Activated CD4-positive, alpha-beta memory T cell treated with anti-CD3 and anti-CD28 coated beads for 36 hours (primary cell): Measurements from ENCODE around the gene RRAD. TPM values are rescaled to one million over a fixed set of nuclear protein-coding genes. Genes with fewer than 3 reads are reported as not detected.
A peak's percentile ranks its signal among the peaks of the same experiment; 100 is the strongest.
"Not testable (repeated sequence)": the region's sequence is repeated elsewhere in the genome, so short reads cannot be mapped to it uniquely, and the experiment has no call there.

Experiments
- CTCF ChIA-PET: fragments of 350-600 bp; sonication (Branson Sonifier 250); formaldehyde crosslinking; loops from one replicate; lab custom pipeline; 2021; ENCODE audit warnings: antibody characterized with exemption, inconsistent platforms; lab: Charles Lee
- POLR2A ChIA-PET: fragments of 350-600 bp; sonication (Branson Sonifier 250); formaldehyde crosslinking; loops from one replicate; lab custom pipeline; 2021; ENCODE audit warnings: antibody characterized with exemption; lab: Charles Lee
- DNase-seq: peaks from one replicate; pipeline ENCODE4 v3.0.0-alpha.2; 2020
- H3K27ac Mint-ChIP-seq: one replicate; pipeline ENCODE4 v1.8.0; 2021; ENCODE audit warnings: mixed read lengths
- H3K27me3 Mint-ChIP-seq: one replicate; pipeline ENCODE4 v1.8.0; 2021; ENCODE audit warnings: mixed read lengths
- H3K36me3 Mint-ChIP-seq: one replicate; pipeline ENCODE4 v1.8.0; 2021; ENCODE audit warnings: mixed read lengths
- H3K4me1 Mint-ChIP-seq: one replicate; pipeline ENCODE4 v1.8.0; 2021; ENCODE audit warnings: low read depth, mixed read lengths
- H3K4me3 Mint-ChIP-seq: one replicate; pipeline ENCODE4 v1.8.0; 2021; ENCODE audit warnings: mild to moderate bottlenecking, mixed read lengths
- H3K9me3 Mint-ChIP-seq: one replicate; pipeline ENCODE4 v1.8.0; 2021; ENCODE audit warnings: mixed read lengths
- intact Hi-C: fragments of 100-400 bp; cut with micrococcal nuclease; formaldehyde crosslinking; loops from one replicate; pipeline ENCODE4 v1.15.1; 2023
- total RNA-seq, 2 experiments: library from RNA; stranded (reverse); gene quantifications; one replicate each; pipeline ENCODE4 v1.2.3, GENCODE V29; 2021

RRAD gene
- total RNA-seq, 2 experiments from 2014 or later: 0.48 to 0.65 TPM

GRCh38 chr16:66960270-66960669, 34.9 kb upstream of the RRAD start:
- H3K4me1 Mint-ChIP-seq: peaks cover 18% of the 10 kb centered on the region
- no peak overlapping the region for H3K4me3 Mint-ChIP-seq
- H3K27ac Mint-ChIP-seq: no peak overlapping the region
- no peaks in the 10 kb centered on the region for H3K9me3 Mint-ChIP-seq
- H3K27me3 Mint-ChIP-seq: no peaks in the 10 kb centered on the region
- ChIA-PET POLR2A (no interaction called here), CTCF (interaction anchor here (0.7 to 5.8 kb wide), 21 partner anchors 9 to 488 kb away, joined by 3 to 50 read pairs (median 5); no protein-coding TSS in a partner anchor)
- intact Hi-C loops: no loop called here
- DNase-seq: no peak
- no peaks in the 10 kb centered on the region for H3K36me3 Mint-ChIP-seq

GRCh38 chr16:66959704-66960161, 34.4 kb upstream of the RRAD start:
- H3K4me3 Mint-ChIP-seq: no peak overlapping the region
- intact Hi-C loops: no loop called here
- ChIA-PET POLR2A (interaction anchor here (1.0 kb wide), 1 partner anchor 116 kb away, joined by 4 read pairs; no protein-coding TSS in a partner anchor), CTCF (interaction anchor here (0.9 to 5.8 kb wide), 12 partner anchors 9 to 488 kb away, joined by 3 to 50 read pairs (median 6); no protein-coding TSS in a partner anchor)
- no peaks in the 10 kb centered on the region for H3K36me3 Mint-ChIP-seq
- H3K4me1 Mint-ChIP-seq: peaks cover 18% of the 10 kb centered on the region
- no peaks in the 10 kb centered on the region for H3K9me3 Mint-ChIP-seq
- DNase-seq: no peak
- H3K27ac Mint-ChIP-seq: no peak overlapping the region
- no peaks in the 10 kb centered on the region for H3K27me3 Mint-ChIP-seq

GRCh38 chr16:66958857-66959703, 33.7 kb upstream of the RRAD start:
- Mint-ChIP-seq H3K36me3 (no peaks in the 10 kb centered on the region), H3K9me3 (no peaks in the 10 kb centered on the region), H3K27me3 (peaks cover under 1% of the 10 kb centered on the region), H3K4me1 (peaks cover 18% of the 10 kb centered on the region), H3K27ac (no peak overlapping the region), H3K4me3 (no peak overlapping the region)
- intact Hi-C loops: no loop called here
- no peak for DNase-seq
- POLR2A ChIA-PET: interaction anchor here (1.0 kb wide), 1 partner anchor 117 kb away, joined by 4 read pairs; no protein-coding TSS in a partner anchor
- CTCF ChIA-PET: interaction anchor here (0.7 to 5.8 kb wide), 9 partner anchors 12 to 469 kb away, joined by 3 to 50 read pairs (median 3); partner anchors contain the start of gene B3GNT9

GRCh38 chr16:66956154-66956457, 30.8 kb upstream of the RRAD start:
- H3K4me1 Mint-ChIP-seq, H3K36me3 Mint-ChIP-seq, POLR2A ChIA-PET, H3K9me3 Mint-ChIP-seq, H3K27ac Mint-ChIP-seq, intact Hi-C loops, DNase-seq, H3K4me3 Mint-ChIP-seq: not testable (repeated sequence)
- CTCF ChIA-PET: interaction anchor here (0.7 to 5.8 kb wide), 2 partner anchors 198 to 230 kb away, joined by 3 to 50 read pairs; no protein-coding TSS in a partner anchor
- H3K27me3 Mint-ChIP-seq: peaks cover 19% of the 10 kb centered on the region

GRCh38 chr16:66955363-66956153, 30.2 kb upstream of the RRAD start:
- H3K4me3 Mint-ChIP-seq, H3K4me1 Mint-ChIP-seq, DNase-seq, H3K36me3 Mint-ChIP-seq, H3K27ac Mint-ChIP-seq, POLR2A ChIA-PET, intact Hi-C loops, H3K9me3 Mint-ChIP-seq: not testable (repeated sequence)
- H3K27me3 Mint-ChIP-seq: peaks cover 21% of the 10 kb centered on the region
- CTCF ChIA-PET: interaction anchor here (0.7 to 5.8 kb wide), 2 partner anchors 199 to 230 kb away, joined by 3 to 50 read pairs; no protein-coding TSS in a partner anchor

GRCh38 chr16:66954097-66954659, 28.8 kb upstream of the RRAD start:
- Mint-ChIP-seq H3K27me3 (peaks cover 31% of the 10 kb centered on the region), H3K9me3 (no peaks in the 10 kb centered on the region), H3K4me3 (no peak overlapping the region), H3K36me3 (peaks cover 2% of the 10 kb centered on the region), H3K27ac (peak overlapping the region; percentile 9), H3K4me1 (peaks cover 15% of the 10 kb centered on the region)
- intact Hi-C loops: loop anchor here (1.0 kb wide), 2 partner anchors 23 to 61 kb away; no protein-coding TSS in a partner anchor
- CTCF ChIA-PET: interaction anchor here (0.6 to 2.9 kb wide), 24 partner anchors 9 to 494 kb away, joined by 3 to 31 read pairs (median 4); partner anchors contain the start of genes B3GNT9 and NOL3
- POLR2A ChIA-PET: interaction anchor here (0.6 to 0.9 kb wide), 2 partner anchors 12 to 21 kb away, joined by 3 to 5 read pairs; no protein-coding TSS in a partner anchor
- peak; percentile 88 for DNase-seq

- peak overlapping the region; percentile 9 for H3K27ac Mint-ChIP-seq
- no peak for DNase-seq
Measured at GRCh38 chr16:66953462-66954096, 28.2 kb upstream of the RRAD start.

GRCh38 chr16:66952430-66953110, 27.2 kb upstream of the RRAD start:
- POLR2A ChIA-PET: no interaction called here
- no peak for DNase-seq
- intact Hi-C loops: no loop called here
- peaks cover 15% of the 10 kb centered on the region for H3K4me1 Mint-ChIP-seq
- peaks cover 2% of the 10 kb centered on the region for H3K36me3 Mint-ChIP-seq
- CTCF ChIA-PET: interaction anchor here (0.6 to 2.9 kb wide), 10 partner anchors 9 to 976 kb away, joined by 3 to 31 read pairs (median 4); partner anchors contain the start of genes CES3 and EXOC3L1
- H3K27ac Mint-ChIP-seq: no peak overlapping the region
- H3K9me3 Mint-ChIP-seq: no peaks in the 10 kb centered on the region
- peaks cover 40% of the 10 kb centered on the region for H3K27me3 Mint-ChIP-seq
- no peak overlapping the region for H3K4me3 Mint-ChIP-seq

More at GRCh38 chr16:66953462-66954096, 28.2 kb upstream of the RRAD start:
- Mint-ChIP-seq H3K9me3 (no peaks in the 10 kb centered on the region), H3K36me3 (peaks cover 2% of the 10 kb centered on the region), H3K27me3 (peaks cover 37% of the 10 kb centered on the region), H3K4me1 (peaks cover 18% of the 10 kb centered on the region), H3K4me3 (no peak overlapping the region)
- CTCF ChIA-PET: interaction anchor here (0.6 to 2.9 kb wide), 24 partner anchors 9 to 494 kb away, joined by 3 to 31 read pairs (median 4); partner anchors contain the start of genes B3GNT9, EXOC3L1 and NOL3
- POLR2A ChIA-PET: interaction anchor here (0.6 to 0.9 kb wide), 2 partner anchors 13 to 20 kb away, joined by 3 to 5 read pairs; no protein-coding TSS in a partner anchor
- intact Hi-C loops: loop anchor here (1.0 kb wide), 2 partner anchors 24 to 62 kb away; no protein-coding TSS in a partner anchor

GRCh38 chr16:66950971-66951790, 25.8 kb upstream of the RRAD start:
- H3K27me3 Mint-ChIP-seq: peaks cover 40% of the 10 kb centered on the region
- no peak overlapping the region for H3K4me3 Mint-ChIP-seq
- intact Hi-C loops: no loop called here
- CTCF ChIA-PET: interaction anchor here (1.3 to 1.8 kb wide), 2 partner anchors 10 to 28 kb away, joined by 3 to 6 read pairs; partner anchors contain the start of gene CES3
- no peak for DNase-seq
- H3K27ac Mint-ChIP-seq: no peak overlapping the region
- H3K9me3 Mint-ChIP-seq: no peaks in the 10 kb centered on the region
- POLR2A ChIA-PET: no interaction called here
- H3K4me1 Mint-ChIP-seq: peaks cover 19% of the 10 kb centered on the region
- H3K36me3 Mint-ChIP-seq: peaks cover 2% of the 10 kb centered on the region

- intact Hi-C loops: no loop called here
- Mint-ChIP-seq H3K27me3 (peaks cover 40% of the 10 kb centered on the region), H3K4me3 (no peak overlapping the region), H3K36me3 (peaks cover 2% of the 10 kb centered on the region), H3K9me3 (no peaks in the 10 kb centered on the region), H3K4me1 (peaks cover 19% of the 10 kb centered on the region), H3K27ac (no peak overlapping the region)
- CTCF ChIA-PET: interaction anchor here (0.6 kb wide), 1 partner anchor 187 kb away, joined by 4 read pairs; no protein-coding TSS in a partner anchor
- POLR2A ChIA-PET: no interaction called here
- DNase-seq: no peak
Measured at GRCh38 chr16:66950437-66950836, 25.1 kb upstream of the RRAD start.
